HEK293T (cell line): Measurements from ENCODE around the gene TMEM179.

Experiments
- BHLHE40 ChIP-seq: fragments of 450-650 bp; IDR thresholded peaks from 2 replicates; pipeline ENCODE4 v1.6.1; 2016; ENCODE audit warnings: mild to moderate bottlenecking, moderate library complexity, borderline replicate concordance
- FOXA1 ChIP-seq: fragments of 450-650 bp; IDR thresholded peaks from 2 replicates; pipeline ENCODE4 v1.6.1; 2016; ENCODE audit warnings: mild to moderate bottlenecking
- TARDBP ChIP-seq: fragments of 450-650 bp; IDR thresholded peaks from 2 replicates; pipeline ENCODE4 v1.6.1; 2016

- TF ChIP-seq FOXA1 = no peak
- no peak for TF ChIP-seq BHLHE40
- no peak for TF ChIP-seq TARDBP
Measured at GRCh38 chr14:104548802-104549535, 55.6 kb downstream of the TMEM179 start.
